H9 (cell line): Measurements from ENCODE around the gene NDUFC2. TPM values are rescaled to one million over a fixed set of nuclear protein-coding genes. Genes with fewer than 3 reads are reported as not detected.

Source experiments
- DNase-seq: peaks from one replicate; pipeline ENCODE4 v3.0.0-alpha.2; 2017
- H2AFZ ChIP-seq: one replicate; pipeline ENCODE4 v1.6.1; 2013; ENCODE audit warnings: mild to moderate bottlenecking, low read length, control low read depth, moderate library complexity
- H2AK5ac ChIP-seq: 2 replicates; pipeline ENCODE4 v1.6.1; 2013; ENCODE audit warnings: low read length, control low read depth, mixed read lengths; ENCODE audit not compliant: insufficient read length
- H2BK120ac ChIP-seq: one replicate; pipeline ENCODE4 v1.6.1; 2013; ENCODE audit warnings: low read depth, mild to moderate bottlenecking, low read length, control low read depth, inconsistent platforms; ENCODE audit not compliant: poor library complexity, severe bottlenecking
- H2BK12ac ChIP-seq: 2 replicates; pipeline ENCODE4 v1.6.1; 2013; ENCODE audit warnings: low read length, control low read depth, mixed read lengths, low read depth; ENCODE audit not compliant: insufficient read length
- H2BK15ac ChIP-seq: 2 replicates; pipeline ENCODE4 v1.6.1; 2013; ENCODE audit warnings: low read depth, low read length, control low read depth
- H2BK20ac ChIP-seq: one replicate; pipeline ENCODE4 v1.6.1; 2013; ENCODE audit warnings: low read depth, mild to moderate bottlenecking, low read length, control low read depth, inconsistent platforms; ENCODE audit not compliant: poor library complexity, severe bottlenecking
- H2BK5ac ChIP-seq: 2 replicates; pipeline ENCODE4 v1.6.1; 2013; ENCODE audit warnings: low read length, control low read depth, mixed read lengths; ENCODE audit not compliant: insufficient read length
- H3K14ac ChIP-seq: 2 replicates; pipeline ENCODE4 v1.6.1; 2013; ENCODE audit warnings: low read length, control low read depth; ENCODE audit not compliant: insufficient read depth
- H3K18ac ChIP-seq: 2 replicates; pipeline ENCODE4 v1.6.1; 2013; ENCODE audit warnings: low read depth, mild to moderate bottlenecking, mixed read lengths, low read length, control low read depth; ENCODE audit not compliant: insufficient read length
- H3K23ac ChIP-seq: 2 replicates; pipeline ENCODE4 v1.6.1; 2013; ENCODE audit warnings: low read length, control low read depth, mixed read lengths, low read depth; ENCODE audit not compliant: insufficient read length
- H3K23me2 ChIP-seq: 2 replicates; pipeline ENCODE4 v1.6.1; 2013; ENCODE audit warnings: low read depth, mild to moderate bottlenecking, mixed read lengths, low read length, control low read depth; ENCODE audit not compliant: insufficient read length, poor library complexity, severe bottlenecking
- H3K27ac ChIP-seq: 2 replicates; pipeline ENCODE4 v1.5.1; 2013; ENCODE audit warnings: low read length, control low read depth, mixed read lengths, low read depth; ENCODE audit not compliant: insufficient read length
- H3K27me3 ChIP-seq: 2 replicates; pipeline ENCODE4 v1.6.1; 2013; ENCODE audit warnings: low read length, control low read depth, inconsistent platforms; ENCODE audit not compliant: insufficient read depth
- H3K4ac ChIP-seq: 2 replicates; pipeline ENCODE4 v1.6.1; 2013; ENCODE audit warnings: low read depth, mild to moderate bottlenecking, control low read depth, inconsistent platforms, low read length, moderate library complexity
- H3K4me1 ChIP-seq: 2 replicates; pipeline ENCODE4 v1.6.1; 2013; ENCODE audit warnings: low read length, control low read depth, inconsistent platforms; ENCODE audit not compliant: insufficient read depth
- H3K4me2 ChIP-seq: 2 replicates; pipeline ENCODE4 v1.6.1; 2013; ENCODE audit warnings: low read length, control low read depth, mixed read lengths; ENCODE audit not compliant: insufficient read length, insufficient read depth
- H3K56ac ChIP-seq: 2 replicates; pipeline ENCODE4 v1.6.1; 2013; ENCODE audit warnings: low read depth, mild to moderate bottlenecking, mixed read lengths, low read length, control low read depth; ENCODE audit not compliant: insufficient read length
- H3K79me1 ChIP-seq: 2 replicates; pipeline ENCODE4 v1.6.1; 2013; ENCODE audit warnings: low read depth, mild to moderate bottlenecking, moderate library complexity, low read length, control low read depth, inconsistent platforms; ENCODE audit not compliant: insufficient read depth, poor library complexity, severe bottlenecking
- H3K79me2 ChIP-seq: 2 replicates; pipeline ENCODE4 v1.6.1; 2013; ENCODE audit warnings: low read length, control low read depth, inconsistent platforms; ENCODE audit not compliant: insufficient read depth
- H3K9ac ChIP-seq: 2 replicates; pipeline ENCODE4 v1.6.1; 2013; ENCODE audit warnings: low read length, control low read depth, mixed read lengths; ENCODE audit not compliant: insufficient read length; ENCODE audit errors: extremely low read depth
- H3K9me3 ChIP-seq: one replicate; pipeline ENCODE4 v1.6.1; 2013; ENCODE audit warnings: low read depth, low read length, inconsistent platforms; ENCODE audit not compliant: control insufficient read depth
- H3T11ph ChIP-seq: one replicate; pipeline ENCODE4 v1.6.1; 2013; ENCODE audit warnings: mild to moderate bottlenecking, low read length, control low read depth, inconsistent platforms
- H4K20me1 ChIP-seq: one replicate; pipeline ENCODE4 v1.6.1; 2013; ENCODE audit not compliant: control insufficient read depth, insufficient read length, insufficient read depth
- H4K5ac ChIP-seq: 2 replicates; pipeline ENCODE4 v1.6.1; 2013; ENCODE audit warnings: low read depth, mild to moderate bottlenecking, mixed read lengths, low read length, control low read depth; ENCODE audit not compliant: insufficient read length
- H4K8ac ChIP-seq: replicated peaks from 2 replicates; pipeline ENCODE4 v1.6.1; 2013; ENCODE audit warnings: low read length, control low read depth, mixed read lengths, low read depth; ENCODE audit not compliant: insufficient read length
- H4K91ac ChIP-seq: 2 replicates; pipeline ENCODE4 v1.6.1; 2013; ENCODE audit warnings: low read depth, mild to moderate bottlenecking, moderate library complexity, mixed read lengths, low read length, control low read depth; ENCODE audit not compliant: insufficient read length
- H3K27ac Mint-ChIP-seq, 3 experiments: 2 replicates in 2 of 3; 3 replicates in 1 of 3; pipeline ENCODE4 v1.8.0; 2020 to 2021; ENCODE audit warnings: mixed read lengths in 3 of 3, mild to moderate bottlenecking in 1 of 3, moderate library complexity in 1 of 3
- H3K27me3 Mint-ChIP-seq: 2 replicates; pipeline ENCODE4 v1.8.0; 2021; ENCODE audit warnings: low read depth, mild to moderate bottlenecking, moderate library complexity, mixed read lengths
- H3K36me3 Mint-ChIP-seq, 3 experiments: 2 replicates in 2 of 3; 3 replicates in 1 of 3; pipeline ENCODE4 v1.8.0; 2020 to 2021; ENCODE audit warnings: low read depth in 3 of 3, mixed read lengths in 3 of 3; ENCODE audit not compliant: insufficient read depth in 1 of 3
- H3K4me1 Mint-ChIP-seq, 2 experiments: 2 replicates each; pipeline ENCODE4 v1.8.0; 2020; ENCODE audit warnings: mixed read lengths in 2 of 2
- H3K4me3 Mint-ChIP-seq, 2 experiments: 2 replicates in 1 of 2; 3 replicates in 1 of 2; pipeline ENCODE4 v1.8.0; 2020 to 2021; ENCODE audit warnings: mild to moderate bottlenecking in 2 of 2, mixed read lengths in 2 of 2, moderate library complexity in 1 of 2
- H3K9me3 Mint-ChIP-seq, 2 experiments: 2 replicates in 1 of 2; 3 replicates in 1 of 2; pipeline ENCODE4 v1.8.0; 2020; ENCODE audit warnings: mild to moderate bottlenecking in 2 of 2, mixed read lengths in 2 of 2, moderate library complexity in 1 of 2
- CTCF ChIP-seq: fragments of 200-600 bp; sonication (generic); conservative IDR thresholded peaks from 3 replicates; pipeline ENCODE4 v1.8.0; 2021; ENCODE audit warnings: antibody characterized with exemption, mild to moderate bottlenecking
- WGBS: extraction: QIAGEN DNeasy Blood & Tissue Kit; methylation state at CpG from one replicate; pipeline ENCODE4 v1.1.7; 2013; ENCODE audit warnings: missing lambda C conversion rate, low lambda C conversion rate, mixed read lengths; ENCODE audit not compliant: insufficient read length; ENCODE audit errors: extremely low coverage; 5-methylcytosine and 5-hydroxymethylcytosine counted together
- total RNA-seq: library from RNA; stranded (reverse); gene quantifications from 2 replicates; pipeline ENCODE4 v1.2.1, GENCODE V29; 2021

NDUFC2 gene
- total RNA-seq, 1 experiment from 2014 or later, result 247 TPM

GRCh38 chr11:78045851-78046485, 33.7 kb downstream of the NDUFC2 start:
- H3K9ac ChIP-seq, result peak overlapping the region; percentile 45
- H2BK15ac ChIP-seq, result no peak overlapping the region
- Mint-ChIP-seq H3K9me3 (no peaks in the 10 kb centered on the region), H3K36me3 (no peaks in the 10 kb centered on the region; a peak in 2 of 7 replicates), H3K27me3 (peaks cover 7% of the 10 kb centered on the region), H3K4me3 (peak overlapping the region; percentile 48 to 62), H3K4me1 (peaks cover 22 to 29% of the 10 kb centered on the region in 2 experiments), H3K27ac (no peak overlapping the region; a peak in 1 of 7 replicates)
- H3K27ac ChIP-seq, result no peak overlapping the region
- DNase-seq, result peak; percentile 80
- H3K23me2 ChIP-seq, result no peaks in the 10 kb centered on the region
- no CpG with 5 or more reads among the region's 28 CpGs for WGBS
- H3K23ac ChIP-seq, result no peak overlapping the region
- H2AK5ac ChIP-seq, result no peak overlapping the region
- no peak overlapping the region for H3K56ac ChIP-seq
- H4K8ac ChIP-seq, result no peak overlapping the region
- peak overlapping the region; percentile 89 for H2AFZ ChIP-seq
- no peak overlapping the region for H4K5ac ChIP-seq
- no peak overlapping the region for H3T11ph ChIP-seq
- no peak overlapping the region for H4K91ac ChIP-seq
- H3K79me1 ChIP-seq, result no peaks in the 10 kb centered on the region
- no peaks in the 10 kb centered on the region for H3K9me3 ChIP-seq
- no peak overlapping the region for H2BK120ac ChIP-seq
- H4K20me1 ChIP-seq, result no peaks in the 10 kb centered on the region
- no peak overlapping the region for H3K18ac ChIP-seq
- H3K4me2 ChIP-seq, result peak overlapping the region; percentile 24
- no peak overlapping the region for H3K4ac ChIP-seq
- no peak overlapping the region for H2BK12ac ChIP-seq
- H3K4me1 ChIP-seq, result 0 out of 2 replicates have a peak, but pooled peaks cover 2% of the 10 kb centered on the region
- H2BK5ac ChIP-seq, result no peak overlapping the region
- H3K27me3 ChIP-seq, result no peaks in the 10 kb centered on the region
- H3K14ac ChIP-seq, result peak overlapping the region; percentile 79; the same call in 1 of the 2 replicates
- TF ChIP-seq CTCF, result peak; percentile 100; the same call in 2 of the 3 replicates
- H2BK20ac ChIP-seq, result no peak overlapping the region
- H3K79me2 ChIP-seq, result no peaks in the 10 kb centered on the region
